Motor neuron (in vitro differentiated cells): ENCODE results near the gene ZNF407. TPM values are rescaled to one million over a fixed set of nuclear protein-coding genes. Genes with fewer than 3 reads are reported as not detected.
A peak's percentile ranks its signal among the peaks of the same experiment; 100 is the strongest.

Source experiments
- ATAC-seq, 8 experiments: fragments of 200-7000 bp; cut with Tn5 transposase; replicated peaks in 6 of 8; 2 replicates each; pipeline ENCODE4 v1.8.0; 2021; ENCODE audit warnings: mild to moderate bottlenecking in 8 of 8, moderate library complexity in 8 of 8
- H3K27ac ChIP-seq, 2 donors: fragments of 250-450 bp; sonication (Bioruptor Pico); 2 replicates each; pipeline ENCODE4 v1.9.0; 2021; ENCODE audit warnings: antibody characterized with exemption in 2 of 2, mild to moderate bottlenecking in 2 of 2, moderate library complexity in 1 of 2
- H3K4me1 ChIP-seq, 2 donors: fragments of 250-450 bp; sonication (Bioruptor Pico); replicated peaks in 1 of 2; 2 replicates each; pipeline ENCODE4 v1.6.1; 2021; ENCODE audit warnings: antibody characterized with exemption in 2 of 2, mild to moderate bottlenecking in 2 of 2, moderate library complexity in 1 of 2
- H3K4me3 ChIP-seq, 5 donors: fragments of 250-450 bp; sonication (Bioruptor Pico); 2 replicates each; pipeline ENCODE4 v1.9.0; 2021; ENCODE audit warnings: antibody characterized with exemption in 5 of 5, mild to moderate bottlenecking in 5 of 5, moderate library complexity in 4 of 5
- WGBS, 10 experiments: fragments of 450-650 bp; shearing (Covaris generic); methylation state at CpG; one replicate each; pipeline ENCODE4 v1.0.0; 2022; 5-methylcytosine and 5-hydroxymethylcytosine counted together
- in situ Hi-C, 9 experiments: fragments of 400-800 bp; cut with MboI; loops; one replicate each; pipeline ENCODE4 v1.15.0; 2021; ENCODE audit warnings: low sequenced_read_pairs in 9 of 9, low pct_unique_long_range_greater_than_20kb in 2 of 9; ENCODE audit not compliant: unreplicated experiment in 9 of 9
- total RNA-seq, 8 experiments: library from RNA; unstranded; fragments of 300-600 nt; gene quantifications; 2 replicates each; pipeline versions ENCODE4 v1.2.3 to v1.2.4, GENCODE V29; 2022

The ZNF407 gene
- total RNA-seq, 8 experiments from 2014 or later = 7.9 to 23.6 (median 11.6) TPM

GRCh38 chr18:74972354-74972753 is 374.7 kb downstream of the ZNF407 start:
- in situ Hi-C loops = loop anchor here in 1 of 9 experiments (10.0 to 25.0 kb wide), 2 partner anchors 62 to 310 kb away; no protein-coding TSS in a partner anchor

GRCh38 chr18:74975001-74975400 is 377.3 kb downstream of the ZNF407 start:
- Histone ChIP-seq H3K4me1 (peaks cover 0 to 12% of the 10 kb centered on the region in 2 donors), H3K4me3 (no peak overlapping the region), H3K27ac (no peak overlapping the region)
- in situ Hi-C loops = loop anchor here in 1 of 9 experiments (10.0 kb wide), 1 partner anchor 60 kb away; no protein-coding TSS in a partner anchor
- peak in 2 of 8 experiments; percentile 65 to 98 for ATAC-seq
- whole genome bisulfite sequencing, 10 experiments = 0 to 100% (median 85%) methylated on average over 2 to 5 of the region's 5 CpGs

More at GRCh38 chr18:74972354-74972753, 374.7 kb downstream of the ZNF407 start:
- no peak for ATAC-seq
- Histone ChIP-seq H3K27ac (no peak overlapping the region), H3K4me3 (no peak overlapping the region), H3K4me1 (peaks cover 0 to 12% of the 10 kb centered on the region in 2 donors)
- WGBS, 10 experiments = 27 to 80% (median 60%) methylated on average over 1 of the region's 1 CpG; no CpG with 5 or more reads in 7 of the 10 experiments

GRCh38 chr18:74976331-74976909 is 378.8 kb downstream of the ZNF407 start:
- Histone ChIP-seq H3K4me3 (no peak overlapping the region), H3K27ac (no peak overlapping the region), H3K4me1 (peaks cover 0 to 12% of the 10 kb centered on the region in 2 donors)
- ATAC-seq = no peak
- WGBS, 10 experiments = 74 to 98% (median 88%) methylated on average over 2 to 11 of the region's 11 CpGs; no CpG with 5 or more reads in 4 of the 10 experiments
- in situ Hi-C loops = loop anchor here in 1 of 9 experiments (10.0 kb wide), 1 partner anchor 58 kb away; no protein-coding TSS in a partner anchor

GRCh38 chr18:74977041-74977440 is 379.4 kb downstream of the ZNF407 start:
- Histone ChIP-seq H3K4me1 (peaks cover 0 to 12% of the 10 kb centered on the region in 2 donors), H3K4me3 (no peak overlapping the region), H3K27ac (no peak overlapping the region)
- WGBS, 10 experiments = 63 to 100% (median 100%) methylated on average over 1 to 2 of the region's 2 CpGs; no CpG with 5 or more reads in 3 of the 10 experiments
- ATAC-seq = no peak
- in situ Hi-C loops = loop anchor here in 1 of 9 experiments (10.0 kb wide), 1 partner anchor 58 kb away; no protein-coding TSS in a partner anchor

GRCh38 chr18:74980669-74981068 is 383.0 kb downstream of the ZNF407 start:
- Histone ChIP-seq H3K4me1 (peaks cover 0 to 4% of the 10 kb centered on the region in 2 donors), H3K4me3 (no peak overlapping the region), H3K27ac (no peak overlapping the region)
- no peak for ATAC-seq
- WGBS, 10 experiments = 67 to 100% (median 100%) methylated on average over 1 to 5 of the region's 6 CpGs; no CpG with 5 or more reads in 5 of the 10 experiments
- in situ Hi-C loops = no loop called here

- 93 to 100% (median 97%) methylated on average over 1 to 9 of the region's 9 CpGs; no CpG with 5 or more reads in 1 of the 10 experiments for WGBS, 10 experiments
- Histone ChIP-seq H3K27ac (no peak overlapping the region), H3K4me3 (no peak overlapping the region), H3K4me1 (peaks cover 0 to 4% of the 10 kb centered on the region in 2 donors)
- in situ Hi-C loops = no loop called here
- no peak for ATAC-seq
These were observed 383.8 kb downstream of the ZNF407 start for GRCh38 chr18:74981476-74981875.

GRCh38 chr18:74982946-74983635 is 385.4 kb downstream of the ZNF407 start:
- 80 to 100% (median 90%) methylated on average over 2 to 6 of the region's 6 CpGs for WGBS, 10 experiments
- H3K4me3 ChIP-seq = no peak overlapping the region
- peak in 1 of 8 experiments; percentile 16 for ATAC-seq

GRCh38 chr18:74989134-74989533 is 391.5 kb downstream of the ZNF407 start:
- no peak for ATAC-seq
- no peak overlapping the region for H3K27ac ChIP-seq
- H3K4me3 ChIP-seq = no peak overlapping the region
- WGBS, 10 experiments = 94 to 100% (median 100%) methylated on average over 1 to 4 of the region's 4 CpGs
- peaks cover 15 to 18% of the 10 kb centered on the region in 2 donors for H3K4me1 ChIP-seq
- in situ Hi-C loops = no loop called here

More at GRCh38 chr18:74982946-74983635, 385.4 kb downstream of the ZNF407 start:
- in situ Hi-C loops = no loop called here
- Histone ChIP-seq H3K27ac (no peak overlapping the region), H3K4me1 (peaks cover 0 to 9% of the 10 kb centered on the region in 2 donors)

GRCh38 chr18:74990563-74991081 is 393.0 kb downstream of the ZNF407 start:
- WGBS, 10 experiments = 0 to 72% (median 28%) methylated on average over 1 to 4 of the region's 4 CpGs; no CpG with 5 or more reads in 2 of the 10 experiments
- ATAC-seq = peak in 5 of 8 experiments; percentile 7 to 49 (median 30)
- Histone ChIP-seq H3K4me1 (peaks cover 29 to 30% of the 10 kb centered on the region in 2 donors), H3K27ac (no peak overlapping the region), H3K4me3 (no peak overlapping the region)
- in situ Hi-C loops = no loop called here

- peak; percentile 45 to 93 (median 84) for ATAC-seq
- H3K4me3 ChIP-seq = no peak overlapping the region
- H3K4me1 ChIP-seq = peaks cover 40 to 48% of the 10 kb centered on the region in 2 donors
- peak overlapping the region in 1 of 2 donors; percentile 12 for H3K27ac ChIP-seq
- in situ Hi-C loops = no loop called here
- whole genome bisulfite sequencing, 10 experiments = 0 to 86% (median 44%) methylated on average over 3 to 14 of the region's 19 CpGs
These were observed 397.1 kb downstream of the ZNF407 start for GRCh38 chr18:74994502-74995418.

GRCh38 chr18:74995419-74995736 is 397.7 kb downstream of the ZNF407 start:
- in situ Hi-C loops = no loop called here
- no peak overlapping the region for H3K4me3 ChIP-seq
- WGBS, 10 experiments = 11 to 100% (median 78%) methylated on average over 1 to 2 of the region's 2 CpGs; no CpG with 5 or more reads in 3 of the 10 experiments
- H3K27ac ChIP-seq = peak overlapping the region in 1 of 2 donors; percentile 12
- ATAC-seq = peak in 1 of 8 experiments; percentile 2
- peaks cover 40 to 48% of the 10 kb centered on the region in 2 donors for H3K4me1 ChIP-seq

- peaks cover 33 to 46% of the 10 kb centered on the region in 2 donors for H3K4me1 ChIP-seq
- WGBS, 10 experiments = 53 to 96% (median 75%) methylated on average over 2 to 6 of the region's 6 CpGs; no CpG with 5 or more reads in 3 of the 10 experiments
- no peak for ATAC-seq
- in situ Hi-C loops = no loop called here
- H3K27ac ChIP-seq = no peak overlapping the region
- no peak overlapping the region for H3K4me3 ChIP-seq
These were observed 398.4 kb downstream of the ZNF407 start for GRCh38 chr18:74996055-74996454.
